SK-N-SH (cell line): ENCODE results near the gene AGBL1. TPM values are rescaled to one million over a fixed set of nuclear protein-coding genes. Genes with fewer than 3 reads are reported as not detected.

Experiments used
- CTCF ChIA-PET: fragments of 300-600, 350-600 bp; formaldehyde crosslinking; extraction: SDS; loops from one replicate; lab custom pipeline; 2021; lab: Yijun Ruan, JAX
- POLR2A ChIA-PET: fragments of 350-600 bp; sonication (Branson Sonifier 250); formaldehyde crosslinking; extraction: SDS; loops from one replicate; lab custom pipeline; 2020; ENCODE audit warnings: antibody characterized with exemption, inconsistent platforms; lab: Yijun Ruan, JAX
- DNase-seq: peaks from one replicate; pipeline ENCODE4 v3.0.0; 2012
- H2AFZ ChIP-seq: fragments of 200-600 bp; sonication (generic); 2 replicates; pipeline ENCODE4 v1.8.1; 2016; ENCODE audit warnings: antibody characterized with exemption, mild to moderate bottlenecking, low read depth
- H3F3A ChIP-seq: fragments of 200-600 bp; sonication (generic); replicated peaks from 2 replicates; pipeline ENCODE3; 2016; ENCODE audit warnings: antibody characterized with exemption, mild to moderate bottlenecking; ENCODE audit not compliant: insufficient read depth
- H3K27ac ChIP-seq, 2 experiments: fragments of 200-500 bp in 1 of 2; fragments of 200-600 bp in 1 of 2; sonication (Bioruptor generic) in 1 of 2; sonication (generic), shearing (Covaris generic) in 1 of 2; 2 replicates each; pipeline versions ENCODE4 v1.5.1 to v1.6.1; 2014 to 2016; ENCODE audit warnings: low read depth in 2 of 2, inconsistent platforms in 1 of 2, low read length in 1 of 2, mild to moderate bottlenecking in 1 of 2, mixed read lengths in 1 of 2
- H3K27me3 ChIP-seq: fragments of 200-600 bp; sonication (generic), shearing (Covaris generic); 2 replicates; pipeline ENCODE4 v1.6.1; 2016; ENCODE audit warnings: mixed run types; ENCODE audit not compliant: insufficient read depth
- H3K36me3 ChIP-seq, 2 experiments: fragments of 200-500 bp in 1 of 2; fragments of 200-600 bp in 1 of 2; sonication (Bioruptor generic) in 1 of 2; sonication (generic) in 1 of 2; replicated peaks in 1 of 2; 2 replicates each; pipeline versions ENCODE3 to v1.5.1; 2014 to 2016; ENCODE audit warnings: low read length in 1 of 2, mild to moderate bottlenecking in 1 of 2; ENCODE audit not compliant: insufficient read depth in 2 of 2, control insufficient read depth in 1 of 2
- H3K4me1 ChIP-seq, 2 experiments: fragments of 200-500 bp in 1 of 2; fragments of 200-600 bp in 1 of 2; sonication (Bioruptor generic) in 1 of 2; sonication (generic), shearing (Covaris generic) in 1 of 2; 2 replicates each; pipeline versions ENCODE4 v1.5.1 to v1.6.1; 2014 to 2016; ENCODE audit warnings: low read depth in 1 of 2, low read length in 1 of 2, mixed run types in 1 of 2; ENCODE audit not compliant: insufficient read depth in 2 of 2, control insufficient read depth in 1 of 2
- H3K4me2 ChIP-seq: fragments of 200-600 bp; sonication (generic), shearing (Covaris generic); 2 replicates; pipeline ENCODE4 v1.6.1; 2017; ENCODE audit warnings: mixed run types
- H3K4me3 ChIP-seq, 2 experiments: fragments of 200-500 bp in 1 of 2; fragments of 200-600 bp in 1 of 2; sonication (Bioruptor generic) in 1 of 2; sonication (generic), shearing (Covaris generic) in 1 of 2; 2 replicates each; pipeline versions ENCODE4 v1.5.1 to v1.8.1; 2014 to 2016; ENCODE audit warnings: low read depth in 2 of 2, inconsistent platforms in 1 of 2, low read length in 1 of 2, mild to moderate bottlenecking in 1 of 2, mixed read lengths in 1 of 2, moderate library complexity in 1 of 2
- H3K79me2 ChIP-seq: fragments of 200-600 bp; sonication (generic); 2 replicates; pipeline ENCODE4 v1.8.1; 2017; ENCODE audit warnings: mild to moderate bottlenecking; ENCODE audit not compliant: insufficient read depth
- H3K9ac ChIP-seq: fragments of 200-600 bp; sonication (generic); 2 replicates; pipeline ENCODE4 v1.6.1; 2017; ENCODE audit warnings: mixed run types
- H3K9me2 ChIP-seq: fragments of 200-600 bp; sonication (generic); 2 replicates; pipeline ENCODE4 v1.6.1; 2017; ENCODE audit warnings: mixed run types
- H3K9me3 ChIP-seq: fragments of 200-600 bp; sonication (generic); 2 replicates; pipeline ENCODE4 v1.6.1; 2017; ENCODE audit warnings: mixed run types, mild to moderate bottlenecking, moderate library complexity
- H4K20me1 ChIP-seq: fragments of 200-600 bp; sonication (generic); 2 replicates; pipeline ENCODE4 v1.6.1; 2017; ENCODE audit warnings: mild to moderate bottlenecking, mixed run types; ENCODE audit not compliant: insufficient read depth
- EP300 ChIP-seq, 2 experiments: IDR thresholded peaks; 2 replicates each; pipeline versions ENCODE4 v1.4.0 to v1.6.1; 2012; ENCODE audit warnings: borderline replicate concordance in 1 of 2, low read depth in 1 of 2, low read length in 1 of 2
- EZH2phosphoT487 ChIP-seq: fragments of 200-600 bp; sonication (generic); IDR thresholded peaks from 2 replicates; pipeline ENCODE4 v1.6.1; 2017; ENCODE audit warnings: low read depth, mixed run types, mild to moderate bottlenecking, antibody characterized with exemption, moderate library complexity, borderline replicate concordance
- FOSL2 ChIP-seq: IDR thresholded peaks from 2 replicates; pipeline ENCODE4 v1.4.0; 2012; ENCODE audit warnings: low read depth, mild to moderate bottlenecking, moderate library complexity, borderline replicate concordance
- GATA2 ChIP-seq: sonication (generic); formaldehyde crosslinking; IDR thresholded peaks from 2 replicates; pipeline ENCODE4 v1.5.0; 2020; ENCODE audit warnings: mild to moderate bottlenecking, missing genetic modification reagents
- JUND ChIP-seq: IDR thresholded peaks from 2 replicates; pipeline ENCODE4 v1.4.0; 2012
- MXI1 ChIP-seq: IDR thresholded peaks from 2 replicates; pipeline ENCODE4 v1.6.1; 2012; ENCODE audit warnings: mild to moderate bottlenecking, low read depth, low read length, improper control_type of control experiment
- NRF1 ChIP-seq: IDR thresholded peaks from 2 replicates; pipeline ENCODE4 v1.6.1; 2012; ENCODE audit warnings: low read depth, mild to moderate bottlenecking, low read length
- POLR2AphosphoS5 ChIP-seq: IDR thresholded peaks from 2 replicates; pipeline ENCODE4 v1.6.1; 2012; ENCODE audit warnings: low read depth, low read length
- RCOR1 ChIP-seq: fragments of 150-350 bp; IDR thresholded peaks from 2 replicates; pipeline ENCODE4 v1.6.1; 2017; ENCODE audit warnings: antibody characterized with exemption, low read length
- SIN3A ChIP-seq: IDR thresholded peaks from 2 replicates; pipeline ENCODE4 v1.6.1; 2012; ENCODE audit warnings: low read depth, mild to moderate bottlenecking, low read length, moderate library complexity, borderline replicate concordance
- TCF12 ChIP-seq: IDR thresholded peaks from 2 replicates; pipeline ENCODE4 v1.4.0; 2012
- TEAD4 ChIP-seq: IDR thresholded peaks from 2 replicates; pipeline ENCODE4 v1.4.0; 2012; ENCODE audit warnings: mild to moderate bottlenecking, borderline replicate concordance; ENCODE audit not compliant: insufficient read depth
- USF1 ChIP-seq: IDR thresholded peaks from 2 replicates; pipeline ENCODE4 v1.4.0; 2012; ENCODE audit warnings: low read depth, borderline replicate concordance
- USF2 ChIP-seq: fragments of 150-350 bp; IDR thresholded peaks from 2 replicates; pipeline ENCODE4 v1.6.1; 2017; ENCODE audit warnings: antibody characterized with exemption, low read length, low read depth, borderline replicate concordance
- WGBS: methylation state at CpG from one replicate; pipeline ENCODE4 v1.1.6; 2017; ENCODE audit warnings: low lambda C conversion rate; 5-methylcytosine and 5-hydroxymethylcytosine counted together
- polyA plus RNA-seq, 3 experiments: library from polyadenylated mRNA; depleted of rRNA; stranded (reverse); fragments of >200 nt; gene quantifications; 2 replicates each; pipeline ENCODE4 v1.2.3, GENCODE V29; 2012

AGBL1 gene
- polyA plus RNA-seq, 1 of the 3 experiments (the other 2 are of a cell fraction): not detected

GRCh38 chr15:86591158-86591557, 511.5 kb downstream of the AGBL1 start:
- DNase-seq: no peak
- no peaks in the 10 kb centered on the region for H3K27me3 ChIP-seq
- peaks cover 0 to 10% of the 10 kb centered on the region in 2 experiments; a peak in 1 of 4 replicates for H3K4me1 ChIP-seq
- no peak overlapping the region for H3K4me3 ChIP-seq
- H3K36me3 ChIP-seq: no peaks in the 10 kb centered on the region
- H3K9me2 ChIP-seq: no peaks in the 10 kb centered on the region
- H3K27ac ChIP-seq: no peak overlapping the region
- no peak overlapping the region for H2AFZ ChIP-seq
- ChIA-PET POLR2A (no interaction called here), CTCF (interaction anchor here (1.2 kb wide), 1 partner anchor 152 kb away, joined by 3 read pairs; no protein-coding TSS in a partner anchor)
- TF ChIP-seq USF1: no peak
- no peak for TF ChIP-seq JUND
- peak; percentile 59; the same call in 1 of the 2 replicates for TF ChIP-seq GATA2 (CRISPR knock-in tag)
- TF ChIP-seq EZH2phosphoT487: no peak
- TF ChIP-seq RCOR1: peak; percentile 82; the same call in 1 of the 2 replicates
- TF ChIP-seq FOSL2: no peak
- peak in 1 of 2 experiments; percentile 54; a peak in 1 of 4 replicates for TF ChIP-seq EP300 (IDR thresholded peaks at IDR 0.05; ENCODE audit: borderline replicate concordance in 1 of 2, low read depth in 1 of 2, low read length in 1 of 2)
- no peaks in the 10 kb centered on the region for H4K20me1 ChIP-seq
- no peaks in the 10 kb centered on the region for H3K9me3 ChIP-seq
- no peak overlapping the region for H3K9ac ChIP-seq
- H3K79me2 ChIP-seq: no peaks in the 10 kb centered on the region
- 25% methylated on average over 1 of the region's 1 CpG for WGBS
- no peaks in the 10 kb centered on the region for H3F3A ChIP-seq
- no peak overlapping the region for H3K4me2 ChIP-seq

- H3K4me2 ChIP-seq: no peak overlapping the region
- H3K27ac ChIP-seq: no peak overlapping the region
- no peaks in the 10 kb centered on the region for H3K9me3 ChIP-seq
- CTCF ChIA-PET: no interaction called here
- peaks cover 0 to 10% of the 10 kb centered on the region in 2 experiments; a peak in 1 of 4 replicates for H3K4me1 ChIP-seq
- 17% methylated on average over 9 of the region's 9 CpGs for WGBS
- POLR2A ChIA-PET: no interaction called here
- H3F3A ChIP-seq: no peaks in the 10 kb centered on the region
- H3K36me3 ChIP-seq: no peaks in the 10 kb centered on the region
- H2AFZ ChIP-seq: no peak overlapping the region
- no peak overlapping the region for H3K9ac ChIP-seq
- no peaks in the 10 kb centered on the region for H3K79me2 ChIP-seq
- no peaks in the 10 kb centered on the region for H4K20me1 ChIP-seq
- no peak for DNase-seq
- no peaks in the 10 kb centered on the region for H3K27me3 ChIP-seq
- TF ChIP-seq NRF1: no peak
- H3K4me3 ChIP-seq: no peak overlapping the region
- H3K9me2 ChIP-seq: no peaks in the 10 kb centered on the region
Measured at GRCh38 chr15:86591994-86592735, 512.5 kb downstream of the AGBL1 start.

- POLR2A ChIA-PET: no interaction called here
- no peaks in the 10 kb centered on the region for H3K79me2 ChIP-seq
- DNase-seq: no peak
- H2AFZ ChIP-seq: no peak overlapping the region
- no peak overlapping the region for H3K9ac ChIP-seq
- H3K27me3 ChIP-seq: no peaks in the 10 kb centered on the region
- H3K4me1 ChIP-seq: peaks cover 0 to 10% of the 10 kb centered on the region in 2 experiments; a peak in 1 of 4 replicates
- H3K9me2 ChIP-seq: no peaks in the 10 kb centered on the region
- H3K9me3 ChIP-seq: no peaks in the 10 kb centered on the region
- TF ChIP-seq USF1 (no peak), USF2 (no peak), EZH2phosphoT487 (no peak), NRF1 (no peak), MXI1 (no peak), JUND (no peak), EP300 (IDR thresholded peaks at IDR 0.05; ENCODE audit: borderline replicate concordance in 1 of 2, low read depth in 1 of 2, low read length in 1 of 2) (no peak), TEAD4 (no peak), SIN3A (no peak), POLR2AphosphoS5 (no peak), TCF12 (no peak)
- TF ChIP-seq, all 33 proteins: peak for 0
- Histone ChIP-seq H4K20me1 (no peaks in the 10 kb centered on the region), H3K27ac (no peak overlapping the region), H3K36me3 (no peaks in the 10 kb centered on the region), H3K4me3 (no peak overlapping the region), H3K4me2 (no peak overlapping the region), H3F3A (no peaks in the 10 kb centered on the region)
- WGBS: no CpG with 5 or more reads among the region's 1 CpG
- CTCF ChIA-PET: no interaction called here
Measured at GRCh38 chr15:86595741-86596140, 516.1 kb downstream of the AGBL1 start.
